Right cardiac atrium (tissue), 5 donors: Measurements from ENCODE around the gene EMSY. TPM values are rescaled to one million over a fixed set of nuclear protein-coding genes. Genes with fewer than 3 reads are reported as not detected.

Experiments
- ATAC-seq, 2 donors: fragments of 200-7000 bp; cut with Tn5 transposase; one replicate each; pipeline versions ENCODE4 v1.8.0 to v1.9.1; 2020; ENCODE audit warnings: moderate library complexity in 2 of 2, mild to moderate bottlenecking in 1 of 2
- DNase-seq, 3 donors: peaks; one replicate each; pipeline ENCODE4 v3.0.0-alpha.2; 2020
- H3K27ac ChIP-seq: one replicate; pipeline ENCODE4 v1.5.1; 2013; ENCODE audit warnings: mild to moderate bottlenecking, low read length, control low read depth, moderate library complexity
- H3K27me3 ChIP-seq: one replicate; pipeline ENCODE4 v1.6.1; 2013; ENCODE audit not compliant: control insufficient read depth, insufficient read depth
- H3K4me1 ChIP-seq: one replicate; pipeline ENCODE4 v1.6.1; 2013; ENCODE audit warnings: low read length; ENCODE audit not compliant: control insufficient read depth, insufficient read depth
- H3K4me3 ChIP-seq: one replicate; pipeline ENCODE4 v1.5.1; 2013; ENCODE audit warnings: low read length, control low read depth
- H3K9me3 ChIP-seq: one replicate; pipeline ENCODE4 v1.6.1; 2013; ENCODE audit warnings: low read length; ENCODE audit not compliant: control insufficient read depth
- WGBS: extraction: QIAGEN DNeasy Blood & Tissue Kit; methylation state at CpG from one replicate; pipeline ENCODE4 v1.1.7; 2013; 5-methylcytosine and 5-hydroxymethylcytosine counted together
- intact Hi-C, 4 donors: fragments of 100-400 bp; cut with DNase I; formaldehyde crosslinking; loops; one replicate each; pipeline versions ENCODE4 v1.11.0 to v1.14.0; 2022 to 2023
- polyA plus RNA-seq: library from polyadenylated mRNA; stranded (reverse); fragments of 200-250 nt; gene quantifications from one replicate; pipeline ENCODE4 v1.2.3, GENCODE V29; 2013
- total RNA-seq, 4 donors: library from RNA; stranded (reverse); fragmentation: NEBNext Ultra II Directional; extraction: Animal tissue kit (Norgen Biotek cat#: 25700); gene quantifications; one replicate each; pipeline ENCODE4 v1.2.1, GENCODE V29; 2021
- donor health status: healthy with polysubstance abuse.
- donor health status: DM: no; HTN: yes; CAD: no.
- donor health status: DM: no; HTN: no; CAD: no.
- donor health status: DM: no; HTN: yes; CAD: no; lungs with severe emphysema.
- donor health status: DM: yes; HTN: yes; CAD: no.

The EMSY gene
- total and polyA plus RNA-seq, 5 donors: 7.8 to 22.7 (median 19.7) TPM

- peak; percentile 63 to 79 (median 78) for DNase-seq
- Histone ChIP-seq H3K4me1 (peaks cover 8% of the 10 kb centered on the region), H3K27me3 (no peaks in the 10 kb centered on the region), H3K9me3 (no peaks in the 10 kb centered on the region), H3K27ac (no peak overlapping the region), H3K4me3 (no peak overlapping the region)
- peak; percentile 47 to 54 for ATAC-seq
- intact Hi-C loops: loop anchor here in 2 of 4 donors (5.0 kb wide), 2 partner anchors 79 to 84 kb away; no protein-coding TSS in a partner anchor
- WGBS: 43% methylated on average over 6 of the region's 6 CpGs
These were observed 153.6 kb downstream of the EMSY start for GRCh38 chr11:76598426-76598839.

GRCh38 chr11:76599041-76600013 is 154.5 kb downstream of the EMSY start:
- ATAC-seq: no peak
- Histone ChIP-seq H3K4me3 (no peak overlapping the region), H3K27me3 (no peaks in the 10 kb centered on the region), H3K27ac (no peak overlapping the region), H3K4me1 (peaks cover 16% of the 10 kb centered on the region), H3K9me3 (no peaks in the 10 kb centered on the region)
- WGBS: 83% methylated on average over 18 of the region's 18 CpGs
- intact Hi-C loops: loop anchor here in 2 of 4 donors (5.0 kb wide), 2 partner anchors 78 to 83 kb away; no protein-coding TSS in a partner anchor
- DNase-seq: peak in 1 of 3 donors; percentile 52

GRCh38 chr11:76600124-76600655 is 155.4 kb downstream of the EMSY start:
- WGBS: 85% methylated on average over 10 of the region's 10 CpGs
- intact Hi-C loops: no loop called here
- Histone ChIP-seq H3K9me3 (no peaks in the 10 kb centered on the region), H3K4me1 (peaks cover 23% of the 10 kb centered on the region), H3K27me3 (no peaks in the 10 kb centered on the region), H3K27ac (no peak overlapping the region), H3K4me3 (no peak overlapping the region)
- ATAC-seq (no peak), DNase-seq (no peak)

- no peaks in the 10 kb centered on the region for H3K27me3 ChIP-seq
- ATAC-seq (no peak), DNase-seq (no peak)
- no peaks in the 10 kb centered on the region for H3K9me3 ChIP-seq
- H3K4me1 ChIP-seq: peaks cover 28% of the 10 kb centered on the region
- WGBS: 90% methylated on average over 7 of the region's 7 CpGs
- intact Hi-C loops: no loop called here
- H3K4me3 ChIP-seq: no peak overlapping the region
- no peak overlapping the region for H3K27ac ChIP-seq
These were observed 156.5 kb downstream of the EMSY start for GRCh38 chr11:76601272-76601671.

- Histone ChIP-seq H3K4me3 (no peak overlapping the region), H3K9me3 (no peaks in the 10 kb centered on the region), H3K27me3 (no peaks in the 10 kb centered on the region), H3K4me1 (peaks cover 28% of the 10 kb centered on the region), H3K27ac (peak overlapping the region; percentile 13)
- DNase-seq (no peak), ATAC-seq (no peak)
- intact Hi-C loops: no loop called here
- 57% methylated on average over 3 of the region's 3 CpGs for WGBS
These were observed 156.9 kb downstream of the EMSY start for GRCh38 chr11:76601724-76602123.

GRCh38 chr11:76602431-76602861 is 157.6 kb downstream of the EMSY start:
- H3K4me1 ChIP-seq: peaks cover 28% of the 10 kb centered on the region
- intact Hi-C loops: no loop called here
- 23% methylated on average over 8 of the region's 8 CpGs for WGBS

More at GRCh38 chr11:76602431-76602861, 157.6 kb downstream of the EMSY start:
- Histone ChIP-seq H3K27me3 (no peaks in the 10 kb centered on the region), H3K27ac (peak overlapping the region; percentile 11), H3K9me3 (no peaks in the 10 kb centered on the region), H3K4me3 (no peak overlapping the region)
- DNase-seq: peak; percentile 83 to 88 (median 88)
- ATAC-seq: peak; percentile 75 to 84

Other genes starting within 250 kb of the EMSY start
- 1 to 10 TPM; 2.1 to 7.1 (median 3.3) TPM for gene WNT11, start 238.5 kb upstream of the EMSY start, total RNA-seq
- gene WNT11, start 238.5 kb upstream of the EMSY start, polyA plus RNA-seq: 2.9 TPM
- 10 to 100 TPM; 18.0 to 23.6 (median 19.7) TPM for gene THAP12, start 63.9 kb upstream of the EMSY start, total RNA-seq
- gene THAP12, start 63.9 kb upstream of the EMSY start, polyA plus RNA-seq: 10.5 TPM
- gene GVQW3, start 63.7 kb upstream of the EMSY start, total RNA-seq: 1 to 10 TPM in 3 of 4 donors, under 1 TPM in 1; 0.92 to 3.5 (median 2.1) TPM
- gene GVQW3, start 63.7 kb upstream of the EMSY start, polyA plus RNA-seq: 0.77 TPM
- 10 to 100 TPM; 27.7 to 49.9 (median 44.9) TPM for gene LRRC32, start 225.7 kb downstream of the EMSY start, total RNA-seq
- 72.1 TPM for gene LRRC32, start 225.7 kb downstream of the EMSY start, polyA plus RNA-seq